SKM-1 treated with dmso at 0.1 percent for 144 hours (cell line): Measurements from ENCODE around the gene RPS16.
A peak's percentile ranks its signal among the peaks of the same experiment; 100 is the strongest.

Experiments
- DNase-seq: peaks from one replicate; lab custom pipeline; 2025; ENCODE audit not compliant: unreplicated experiment; lab: John Stamatoyannopoulos, UW

Gene RPS16

DNA sequence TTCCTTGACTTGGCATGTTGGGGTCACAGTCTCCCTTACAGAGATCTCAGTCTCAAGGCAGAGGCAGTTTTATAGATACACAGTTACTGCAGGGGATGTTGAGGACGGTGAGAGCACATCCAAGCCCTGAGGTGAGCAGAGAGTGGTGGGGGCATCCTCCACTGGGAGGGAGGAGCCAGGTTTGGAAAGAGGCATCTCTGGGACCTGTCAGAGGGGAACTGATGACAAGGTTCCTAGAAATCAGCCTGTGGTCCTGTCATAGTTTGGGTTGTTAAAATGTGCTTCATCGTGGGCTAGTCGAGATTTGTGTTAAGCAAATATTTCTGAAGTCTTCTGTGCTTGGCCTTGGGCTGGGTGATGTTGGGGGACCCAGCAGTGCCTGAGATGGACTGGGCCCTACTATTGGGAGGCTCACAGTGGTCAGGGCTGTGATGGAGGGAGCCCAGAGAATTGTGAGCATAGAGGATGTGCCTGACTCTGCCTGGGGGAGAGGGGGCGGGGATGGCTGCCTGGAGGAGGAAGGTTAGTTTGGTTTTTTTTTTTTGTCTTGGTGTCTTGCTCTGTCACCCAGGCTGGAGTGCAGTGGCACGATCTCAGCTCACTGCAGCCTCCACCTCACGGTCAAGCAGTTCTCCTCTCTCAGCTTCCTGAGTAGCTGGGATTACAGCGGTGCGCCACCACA is 13.5 kb upstream of the RPS16 start:
- no peak for DNase-seq

DNA sequence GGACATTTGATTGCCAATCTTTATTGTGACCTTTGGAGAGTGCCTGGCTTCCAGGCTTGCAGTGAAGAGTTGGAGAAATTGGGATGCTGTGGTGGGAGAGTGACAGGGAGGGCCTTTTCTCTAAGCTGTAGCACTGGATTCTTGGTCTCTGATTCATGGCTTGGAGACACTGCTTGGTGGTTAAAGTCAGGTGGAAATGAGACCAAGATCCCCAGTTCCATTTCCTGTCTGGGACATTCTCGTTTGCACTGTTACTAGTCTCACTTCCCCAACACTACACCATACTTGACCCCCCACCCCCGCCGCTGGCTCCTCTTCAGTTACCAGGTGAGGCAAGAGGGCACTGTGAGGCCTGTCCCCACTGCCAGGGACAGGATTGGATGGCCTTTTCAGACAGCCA is 12.5 kb upstream of the RPS16 start:
- no peak for DNase-seq

DNA sequence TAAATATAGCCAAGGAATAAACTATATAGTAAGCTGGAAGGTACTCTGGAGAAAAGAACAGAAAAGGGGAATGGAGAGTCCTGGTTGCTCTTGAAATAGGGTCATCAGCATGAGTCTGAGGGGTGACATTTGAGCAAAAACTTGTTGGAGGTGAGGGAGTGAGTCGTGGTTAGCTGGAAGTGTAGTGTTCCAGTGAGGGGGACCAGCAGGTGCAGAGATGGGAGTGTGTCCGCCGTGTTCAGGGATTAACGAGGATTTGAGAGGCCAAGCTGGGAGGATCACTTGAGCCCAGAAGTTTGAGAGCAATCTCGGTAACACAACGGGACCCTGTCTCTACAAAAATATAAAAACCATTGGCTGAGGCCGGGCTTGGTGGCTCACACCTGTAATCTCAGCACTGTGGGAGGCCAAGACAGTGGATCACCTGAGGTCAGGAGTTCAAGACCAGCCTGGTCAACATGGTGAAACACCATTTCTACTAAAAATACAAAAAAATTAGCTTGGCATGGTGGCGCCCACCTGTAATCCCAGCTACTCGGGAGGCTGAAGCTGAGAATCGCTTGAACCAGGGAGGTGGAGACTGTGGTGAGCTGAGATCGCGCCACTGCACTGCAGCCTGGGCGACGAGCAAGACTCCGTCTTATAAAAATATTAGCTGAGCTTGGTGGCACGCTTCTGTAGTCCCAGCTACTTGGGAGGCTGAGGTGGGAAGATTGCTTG is 10.8 kb upstream of the RPS16 start:
- no peak for DNase-seq

DNA sequence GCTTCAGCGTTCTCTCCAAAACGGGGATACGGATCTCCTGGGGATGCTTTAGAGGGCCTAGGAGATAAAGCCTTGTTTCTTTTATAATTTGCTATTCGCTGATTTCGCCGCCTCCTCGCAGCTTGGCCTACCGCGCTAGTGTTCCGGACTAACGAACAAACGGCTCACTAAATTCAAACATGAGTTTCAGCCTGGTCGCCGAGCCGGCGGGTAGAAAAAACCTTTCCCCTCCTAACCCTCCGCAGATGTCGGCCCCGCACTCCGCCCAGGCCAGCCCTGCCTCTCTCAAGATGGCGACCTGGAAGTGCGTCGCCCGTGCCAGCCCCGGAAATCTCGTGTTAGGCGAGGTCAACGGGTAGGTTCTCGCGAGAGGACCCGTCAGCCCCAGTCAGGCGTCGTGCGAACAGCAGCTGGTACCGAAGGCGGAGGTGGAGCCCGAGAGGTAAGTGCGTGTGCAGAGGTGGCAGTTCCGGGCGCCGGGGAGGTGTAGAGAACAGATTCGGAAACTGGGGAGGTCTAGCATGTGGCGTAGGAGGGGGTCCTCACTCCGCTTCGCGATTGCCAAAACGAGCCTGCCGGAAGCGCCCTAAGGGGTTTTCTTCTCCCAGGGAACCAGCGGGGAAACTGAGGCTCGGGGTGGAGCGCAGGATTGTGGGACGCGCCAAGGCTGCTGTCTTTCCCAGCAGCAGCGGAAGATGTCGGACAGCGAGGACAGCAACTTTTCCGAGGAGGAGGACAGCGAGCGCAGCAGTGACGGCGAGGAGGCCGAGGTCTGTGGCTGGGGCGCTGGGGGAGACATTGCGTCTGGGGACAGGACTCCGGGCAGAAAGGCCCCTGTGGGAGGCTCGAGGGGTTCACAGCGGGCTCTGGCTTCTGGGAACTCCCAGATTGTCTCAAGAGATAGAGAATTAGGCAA is 9.7 kb upstream of the RPS16 start, which contains the start of gene SUPT5H:
Gene SUPT5H (plus strand): TSS at position 387 of the 916 bp plus-strand sequence. CDS start 309 bp downstream, at position 696.
- peak; percentile 94 for DNase-seq

DNA sequence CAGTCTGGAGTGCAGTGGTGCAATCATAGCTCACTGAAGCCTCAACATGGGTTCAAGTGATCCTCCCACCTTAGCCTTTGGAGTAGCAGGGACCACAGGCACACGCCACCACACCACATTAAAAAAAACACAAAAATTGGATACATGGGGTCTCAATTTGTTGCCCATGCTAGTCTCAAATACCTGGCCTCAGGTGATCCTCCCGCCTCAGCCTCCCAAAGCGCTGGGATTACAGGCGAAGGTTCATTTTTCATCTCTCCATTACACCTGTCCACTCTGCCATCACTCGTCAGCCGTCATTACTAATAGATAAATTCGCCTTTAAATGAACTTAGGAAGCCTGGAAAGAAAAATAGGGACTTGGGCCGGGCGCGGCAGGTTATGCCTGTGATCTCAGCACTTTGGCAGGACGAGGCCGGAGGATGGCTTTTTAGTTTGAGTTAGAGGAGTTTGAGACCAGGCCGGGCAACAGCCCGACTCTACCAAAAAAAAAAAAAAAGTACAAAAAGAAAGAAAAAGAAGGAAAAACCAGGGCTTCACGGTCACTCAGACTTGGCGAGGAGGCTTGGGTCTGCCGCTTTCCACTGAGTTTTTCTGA is 8.9 kb upstream of the RPS16 start:
- DNase-seq: no peak

DNA sequence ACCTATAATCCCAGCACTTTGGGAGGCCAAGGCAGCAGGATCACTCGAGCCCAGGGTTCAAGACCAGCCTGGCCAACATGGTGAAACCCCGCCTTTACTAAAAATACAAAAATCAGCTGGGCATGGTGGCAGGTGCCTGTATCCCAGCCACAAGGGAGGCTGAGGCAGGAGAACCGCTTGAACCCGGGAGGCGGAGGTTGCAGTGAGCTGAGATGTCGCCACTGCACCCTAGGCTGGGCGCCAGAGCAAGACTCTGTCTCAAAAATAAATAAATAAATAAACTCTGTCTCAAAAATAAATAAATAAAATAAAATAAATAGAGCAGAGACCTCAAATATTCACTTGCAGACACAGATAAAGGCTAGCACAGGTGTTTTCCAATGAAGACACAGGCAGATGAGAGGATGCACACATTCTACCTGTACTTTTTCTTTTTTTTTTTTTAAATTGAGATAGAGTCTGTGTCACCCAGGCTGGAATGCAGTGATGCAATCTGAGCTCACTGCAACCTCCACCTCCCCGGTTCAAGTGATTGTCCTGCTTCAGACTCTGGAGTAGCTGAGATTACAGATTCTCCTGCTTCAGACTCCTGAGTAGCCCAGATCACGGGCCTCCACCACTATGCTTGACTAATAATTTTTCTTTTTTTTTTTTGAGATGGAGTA is 2.7 kb upstream of the RPS16 start:
- DNase-seq: no peak

DNA sequence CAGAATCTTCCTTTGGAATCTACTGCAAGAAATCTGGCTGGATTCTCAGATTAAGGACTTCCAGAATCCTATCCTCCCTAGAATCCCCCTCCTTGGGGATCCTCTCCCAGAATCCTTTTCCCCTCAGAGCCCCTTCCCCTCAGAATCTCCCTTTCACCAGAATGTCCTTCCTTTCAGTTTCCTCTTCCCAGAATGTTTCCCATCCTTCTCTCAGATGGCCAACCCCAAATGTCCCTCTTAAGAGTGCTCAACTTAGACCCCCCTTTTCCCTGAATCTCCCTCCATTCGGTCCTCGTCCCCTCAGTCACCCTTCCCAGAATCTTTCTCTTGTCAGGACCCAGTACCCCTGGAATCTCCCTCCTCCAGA is 584 bp upstream of the RPS16 start:
- no peak for DNase-seq

DNA sequence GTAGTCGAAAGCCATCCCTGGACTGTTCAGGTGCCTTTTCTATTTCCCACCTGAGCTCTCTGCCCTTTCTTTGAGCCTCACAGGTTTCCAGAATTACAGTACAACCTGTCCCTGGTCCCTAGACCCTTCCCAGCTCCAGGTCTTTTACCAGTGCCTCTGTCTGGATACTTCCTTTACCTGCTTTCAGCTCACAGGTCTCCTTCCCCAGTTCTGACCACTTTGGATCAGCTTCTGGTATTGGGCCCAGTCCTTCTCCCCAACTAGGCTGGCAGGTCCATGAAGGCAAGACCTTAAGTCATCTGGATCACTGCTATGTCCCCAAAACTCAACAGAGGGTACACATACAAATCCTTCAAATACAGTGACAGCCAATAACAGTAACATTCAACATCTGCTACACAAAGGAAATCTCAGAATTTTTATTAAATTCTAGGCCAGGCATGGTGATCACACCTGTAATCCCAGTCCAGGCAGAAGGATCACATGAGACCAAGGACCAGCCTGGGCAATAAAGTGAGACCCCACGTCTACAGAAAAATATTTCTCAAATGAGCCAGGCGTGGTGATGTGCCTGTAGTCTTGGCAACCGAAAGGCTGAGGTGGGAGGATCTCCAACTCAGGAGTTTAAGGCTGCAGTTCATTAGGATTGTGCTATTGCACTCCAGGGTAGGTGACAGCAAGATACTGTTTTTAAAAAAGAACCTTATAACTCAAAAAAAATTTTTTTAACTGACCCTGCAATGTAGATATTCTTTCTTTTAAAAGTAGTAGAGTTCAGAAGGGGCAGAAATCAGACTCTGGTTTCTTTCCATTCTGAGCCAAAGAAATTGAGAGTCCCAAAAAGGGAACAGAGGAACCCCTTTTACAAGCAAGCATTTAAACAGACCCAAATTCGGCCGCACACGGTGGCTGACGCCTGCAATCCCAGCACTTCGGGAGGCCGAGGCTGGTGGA is 1.3 kb downstream of the RPS16 start:
- no peak for DNase-seq

DNA sequence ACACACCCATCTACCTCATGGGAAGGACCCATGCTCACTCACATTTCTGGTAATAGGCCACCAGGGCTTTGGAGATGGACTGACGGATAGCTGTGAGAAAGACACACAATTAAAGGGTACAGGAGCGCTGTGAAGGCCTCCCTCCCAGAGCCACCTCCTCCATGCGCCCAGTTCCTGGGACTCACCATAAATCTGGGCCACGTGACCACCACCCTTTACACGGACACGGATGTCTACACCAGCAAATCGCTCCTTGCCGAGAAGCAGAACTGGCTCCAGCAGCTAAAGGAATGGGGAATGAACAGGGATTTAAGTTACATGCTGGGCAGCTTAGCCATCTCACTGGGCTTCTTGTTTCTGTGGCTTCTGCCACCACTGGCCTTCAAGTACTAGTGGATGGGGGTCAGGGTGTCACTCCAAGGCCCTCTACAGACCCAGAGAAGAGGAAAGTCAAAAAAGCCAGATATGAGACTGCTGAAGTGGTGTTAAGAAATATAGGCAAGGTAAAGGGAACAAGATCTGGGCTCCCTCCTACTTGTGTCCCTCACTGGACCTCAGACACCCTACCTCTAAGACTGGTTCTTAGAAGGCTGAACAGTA is 2.2 kb downstream of the RPS16 start:
- no peak for DNase-seq

DNA sequence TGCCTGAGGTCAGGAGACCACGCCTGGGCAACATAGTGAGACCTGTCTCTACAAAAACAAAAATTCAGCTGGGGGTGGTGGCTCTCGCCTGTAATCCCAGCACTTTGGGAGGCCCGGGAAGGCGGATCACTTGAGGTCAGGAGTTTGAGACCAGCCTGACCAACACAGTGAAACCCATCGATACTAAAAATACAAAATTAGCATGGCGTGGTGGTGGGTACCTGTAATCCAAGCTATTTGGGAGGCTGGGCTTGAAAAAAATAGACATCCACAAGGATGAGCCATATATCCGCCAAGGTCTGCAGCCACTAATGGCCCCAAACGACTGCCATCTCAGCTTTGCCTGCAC is 3.1 kb downstream of the RPS16 start:
- no peak for DNase-seq

DNA sequence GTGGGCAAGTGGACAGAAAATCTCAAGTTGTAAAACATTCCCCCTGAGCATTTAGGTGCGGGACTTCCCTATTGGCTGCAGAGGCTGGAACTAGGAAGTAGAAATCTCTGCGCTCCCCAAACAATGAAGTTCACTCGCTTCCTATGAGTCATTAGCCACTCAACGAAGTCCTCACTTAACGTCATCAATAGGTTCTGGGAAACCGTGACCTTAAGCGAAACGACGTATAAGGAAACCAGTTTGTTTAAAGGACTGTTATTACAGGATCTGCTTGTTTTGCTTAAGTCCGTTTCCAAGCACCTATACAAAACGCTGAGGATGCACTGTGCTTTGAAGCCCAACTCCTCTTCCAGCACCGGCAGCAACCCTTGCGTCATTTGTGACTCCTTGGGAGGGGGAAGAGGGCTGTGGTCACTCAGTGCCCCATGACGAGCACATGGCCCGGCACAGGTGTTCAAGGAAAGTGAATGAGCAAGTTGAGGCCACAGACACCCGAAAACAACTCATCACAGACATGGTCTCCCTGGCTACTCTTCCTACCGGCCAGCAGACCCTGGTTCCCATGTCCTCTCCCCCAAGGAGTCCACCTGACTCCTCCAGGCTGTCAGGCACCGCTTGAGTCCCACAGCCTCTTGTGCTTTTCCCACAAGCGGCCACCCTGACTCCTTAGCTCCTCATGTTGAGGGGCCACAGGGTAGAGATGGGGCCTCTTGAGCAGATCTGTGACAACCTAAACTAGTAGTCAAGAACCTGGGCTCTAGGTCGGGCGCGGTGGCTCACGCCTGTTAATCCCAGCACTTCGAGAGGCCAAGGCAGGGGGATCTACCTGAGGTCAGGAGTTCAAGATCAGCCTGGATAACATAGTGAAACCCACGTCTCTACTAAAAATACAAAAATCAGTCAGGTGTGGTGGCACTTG is 4.8 kb downstream of the RPS16 start:
- DNase-seq: peak; percentile 76

DNA sequence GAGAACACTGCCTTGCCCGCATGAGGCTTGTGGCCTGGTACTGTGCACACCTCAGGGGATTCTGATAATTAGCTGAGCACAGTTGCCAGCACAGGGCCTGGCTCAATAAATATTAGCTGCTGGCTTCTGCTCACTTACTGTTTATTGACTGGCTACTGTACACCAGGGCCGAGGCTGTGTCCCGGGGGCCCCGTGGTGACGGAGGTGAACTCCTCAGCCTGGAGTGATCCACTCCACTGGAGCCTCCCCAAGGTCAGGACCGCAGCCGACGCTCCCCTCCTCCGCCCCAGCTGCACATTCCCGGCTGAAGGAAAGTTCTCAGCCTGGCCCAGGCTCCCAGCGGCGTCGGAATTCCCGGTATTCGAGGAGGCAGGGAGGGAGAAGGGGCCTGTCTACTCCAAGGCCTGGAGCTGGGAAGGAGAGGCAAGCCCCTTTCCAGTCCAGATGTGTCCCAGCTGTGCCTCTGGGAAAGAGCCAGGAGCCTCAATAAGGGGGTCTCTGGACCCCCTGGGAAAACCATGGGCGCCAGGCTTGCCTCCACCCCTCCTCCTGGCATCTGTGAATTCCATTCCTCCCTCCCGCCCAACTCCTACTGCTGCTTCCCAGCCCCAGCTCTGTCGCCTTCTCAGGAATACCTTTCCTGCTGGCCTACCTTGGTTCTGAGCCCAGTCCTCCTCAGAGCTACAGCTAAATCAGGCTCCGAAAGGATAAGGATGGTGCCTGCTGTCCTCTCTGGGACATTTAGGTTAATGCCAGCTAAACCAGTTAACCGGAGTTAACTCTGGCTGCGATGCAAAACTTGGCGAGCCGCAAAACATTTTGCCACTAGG is 7.3 kb downstream of the RPS16 start:
- DNase-seq: no peak

DNA sequence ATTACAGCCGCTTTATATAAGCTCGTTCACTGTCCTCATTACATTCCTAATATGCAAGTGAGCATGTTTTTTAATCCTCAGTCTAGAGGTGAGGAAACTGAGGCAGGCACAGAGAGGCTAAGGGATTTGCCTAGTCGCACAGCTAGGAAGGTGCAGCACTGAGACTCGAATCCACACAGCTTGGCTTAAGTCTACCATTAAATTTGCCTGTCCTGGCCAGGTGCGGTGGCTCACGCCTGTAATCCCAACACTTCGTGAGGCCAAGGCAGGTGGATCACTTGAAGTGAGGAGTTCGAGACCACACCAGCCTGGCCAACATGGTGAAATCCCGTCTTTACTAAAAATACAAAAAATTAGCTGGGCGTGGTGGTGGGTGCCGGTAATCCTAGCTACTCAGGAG is 8.0 kb downstream of the RPS16 start:
- no peak for DNase-seq

DNA sequence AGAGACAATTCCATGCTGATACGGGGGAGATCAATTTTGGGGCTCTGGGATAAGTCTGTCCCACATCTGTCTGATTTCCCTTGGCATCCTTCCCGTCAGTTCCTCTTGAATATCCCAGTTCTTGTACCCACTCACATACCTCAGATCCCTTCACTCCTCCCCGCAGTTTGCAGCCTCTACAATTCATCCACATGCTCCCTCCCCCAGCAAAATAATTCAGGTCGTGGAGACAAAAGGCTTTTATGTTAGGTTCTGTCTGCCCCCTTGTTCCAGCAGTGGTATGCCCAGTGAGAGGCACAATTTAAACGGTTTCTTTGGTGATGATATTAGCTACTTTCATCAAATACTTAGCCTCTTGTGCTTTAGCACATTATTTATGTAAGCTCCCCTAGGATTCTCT is 9.6 kb downstream of the RPS16 start:
- no peak for DNase-seq

DNA sequence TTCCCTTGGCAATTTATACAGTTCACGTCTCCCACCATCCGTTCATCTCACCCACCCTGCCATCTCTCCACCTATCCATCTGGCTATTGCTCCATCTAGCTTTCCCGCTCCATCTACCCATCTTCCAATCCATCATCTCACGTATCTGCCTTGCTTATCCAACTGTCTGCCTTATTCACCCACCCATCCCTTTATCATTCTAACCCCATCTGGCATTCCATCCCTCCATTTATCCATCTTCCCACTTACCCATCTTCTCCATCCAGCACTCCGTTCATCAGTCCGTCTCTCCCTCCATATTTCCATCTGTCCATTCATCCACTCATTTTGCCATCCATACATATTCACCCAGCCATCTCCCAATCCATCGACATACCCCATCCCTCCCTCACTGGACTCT is 10.0 kb downstream of the RPS16 start:
- no peak for DNase-seq

DNA sequence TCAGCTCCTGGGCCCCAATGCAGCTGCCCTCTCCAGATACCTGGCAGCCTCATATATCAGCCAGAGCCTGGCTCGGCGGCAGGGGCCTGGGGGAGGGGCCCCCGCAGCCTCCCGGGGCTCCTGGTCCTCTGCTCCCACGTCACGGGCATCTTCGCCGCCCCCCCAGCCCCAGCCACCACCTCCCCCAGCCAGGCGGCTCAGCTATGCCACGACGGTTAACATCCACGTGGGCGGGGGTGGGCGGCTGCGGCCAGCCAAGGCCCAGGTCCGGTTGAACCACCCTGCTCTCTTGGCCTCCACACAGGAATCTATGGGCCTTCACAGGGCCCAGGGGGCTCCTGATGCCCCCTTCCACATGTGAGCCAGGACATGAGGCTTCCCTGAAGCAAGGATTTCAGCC is 10.8 kb downstream of the RPS16 start:
- DNase-seq: no peak

DNA sequence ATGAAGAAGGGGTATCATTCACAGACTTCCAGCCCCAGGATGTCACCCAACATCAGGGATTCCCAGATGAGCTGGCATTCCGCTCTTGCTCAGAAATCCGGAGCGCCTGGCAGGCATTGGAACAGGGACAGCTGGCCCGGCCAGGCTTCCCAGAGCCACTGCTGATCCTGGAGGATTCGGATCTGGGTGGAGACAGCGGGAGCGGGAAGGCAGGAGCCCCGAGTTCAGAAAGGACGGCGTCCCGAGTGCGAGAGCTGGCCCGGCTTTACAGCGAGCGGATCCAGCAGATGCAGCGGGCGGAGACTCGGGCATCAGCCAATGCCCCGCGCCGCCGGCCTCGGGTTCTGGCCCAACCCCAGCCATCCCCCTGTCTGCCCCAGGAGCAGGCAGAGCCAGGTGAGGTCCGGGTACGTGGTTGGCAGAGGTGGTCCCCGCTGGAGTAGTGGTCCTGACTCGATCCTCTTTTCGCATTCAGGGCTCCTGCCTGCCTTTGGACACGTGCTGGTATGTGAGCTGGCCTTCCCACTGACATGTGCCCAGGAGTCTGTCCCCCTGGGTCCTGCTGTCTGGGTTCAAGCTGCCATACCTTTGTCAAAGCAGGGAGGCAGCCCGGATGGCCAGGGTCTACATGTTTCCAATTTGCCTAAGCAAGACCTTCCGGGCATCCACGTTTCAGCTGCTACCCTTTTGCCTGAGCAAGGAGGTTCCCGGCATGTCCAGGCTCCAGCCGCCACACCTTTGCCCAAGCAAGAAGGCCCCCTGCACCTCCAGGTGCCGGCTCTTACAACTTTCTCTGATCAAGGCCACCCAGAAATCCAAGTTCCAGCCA is 12.3 kb downstream of the RPS16 start:
- DNase-seq: no peak
